HepG2 (cell line): ENCODE data around the gene PPARA. TPM values are rescaled to one million over a fixed set of nuclear protein-coding genes. Genes with fewer than 3 reads are reported as not detected.

Experiments
- AFF4 ChIP-seq: sonication (generic); formaldehyde crosslinking; IDR thresholded peaks from 2 replicates; pipeline ENCODE4 v1.4.0; 2020; ENCODE audit warnings: missing genetic modification reagents
- BRCA1 ChIP-seq: sonication (generic); formaldehyde crosslinking; IDR thresholded peaks from 2 replicates; pipeline ENCODE4 v1.4.0; 2020; ENCODE audit warnings: missing genetic modification reagents
- FOXO4 ChIP-seq: sonication (generic); formaldehyde crosslinking; conservative IDR thresholded peaks from 2 replicates; pipeline ENCODE4 v1.8.1; 2023; ENCODE audit warnings: missing genetic modification reagents
- HBP1 ChIP-seq: IDR thresholded peaks from 2 replicates; pipeline ENCODE4 v1.6.1; 2016; ENCODE audit warnings: low read depth, control low read depth
- JDP2 ChIP-seq: sonication (generic); formaldehyde crosslinking; IDR thresholded peaks from 2 replicates; pipeline ENCODE4 v1.8.1; 2022; ENCODE audit warnings: missing genetic modification reagents, borderline replicate concordance
- KLF13 ChIP-seq: sonication (generic); formaldehyde crosslinking; IDR thresholded peaks from 2 replicates; pipeline ENCODE4 v1.4.0; 2020; ENCODE audit warnings: mild to moderate bottlenecking, missing genetic modification reagents
- KLF15 ChIP-seq: sonication (generic); formaldehyde crosslinking; IDR thresholded peaks from 2 replicates; pipeline ENCODE4 v1.8.1; 2023; ENCODE audit warnings: borderline replicate concordance, mild to moderate bottlenecking, inconsistent platforms, missing genetic modification reagents, mixed read lengths
- NCOA2 ChIP-seq: sonication (generic); formaldehyde crosslinking; IDR thresholded peaks from 2 replicates; pipeline ENCODE4 v1.8.0; 2022; ENCODE audit warnings: inconsistent platforms
- NRL ChIP-seq: sonication (generic); formaldehyde crosslinking; IDR thresholded peaks from 2 replicates; pipeline ENCODE4 v1.5.0; 2020; ENCODE audit warnings: missing genetic modification reagents, mild to moderate bottlenecking, moderate library complexity, borderline replicate concordance
- PTBP1 ChIP-seq: fragments of 200-400 bp; formaldehyde crosslinking; IDR thresholded peaks from 2 replicates; pipeline ENCODE4 v1.6.1; 2018; ENCODE audit warnings: low read length, low read depth; ENCODE audit not compliant: poor library complexity, severe bottlenecking
- RORA ChIP-seq: sonication (generic); formaldehyde crosslinking; IDR thresholded peaks from 2 replicates; pipeline ENCODE4 v1.5.0; 2020; ENCODE audit warnings: mild to moderate bottlenecking, missing genetic modification reagents, moderate library complexity
- SNAI1 ChIP-seq: sonication (generic); formaldehyde crosslinking; IDR thresholded peaks from 2 replicates; pipeline ENCODE4 v1.5.0; 2020; ENCODE audit warnings: mild to moderate bottlenecking, missing genetic modification reagents, borderline replicate concordance
- TOPORS ChIP-seq: sonication (generic); formaldehyde crosslinking; IDR thresholded peaks from 2 replicates; pipeline ENCODE4 v1.8.0; 2023; ENCODE audit warnings: mild to moderate bottlenecking, missing genetic modification reagents
- ZBTB1 ChIP-seq: sonication (generic); formaldehyde crosslinking; IDR thresholded peaks from 2 replicates; pipeline ENCODE4 v1.4.0; 2020; ENCODE audit warnings: missing genetic modification reagents, borderline replicate concordance
- ZBTB44 ChIP-seq: sonication (generic); formaldehyde crosslinking; IDR thresholded peaks from 2 replicates; pipeline ENCODE4 v1.4.0; 2020; ENCODE audit warnings: missing genetic modification reagents
- ZNF230 ChIP-seq: sonication (generic); formaldehyde crosslinking; IDR thresholded peaks from 2 replicates; pipeline ENCODE4 v1.4.0; 2020; ENCODE audit warnings: mild to moderate bottlenecking, missing genetic modification reagents
- ZNF256 ChIP-seq: sonication (generic); formaldehyde crosslinking; conservative IDR thresholded peaks from 2 replicates; pipeline ENCODE4 v1.4.0; 2020; ENCODE audit warnings: missing genetic modification reagents
- ZNF263 ChIP-seq: sonication (generic); formaldehyde crosslinking; IDR thresholded peaks from 2 replicates; pipeline ENCODE4 v1.4.0; 2020; ENCODE audit warnings: missing genetic modification reagents
- ZNF34 ChIP-seq: sonication (generic); formaldehyde crosslinking; IDR thresholded peaks from 2 replicates; pipeline ENCODE4 v1.4.0; 2020; ENCODE audit warnings: mild to moderate bottlenecking, missing genetic modification reagents, borderline replicate concordance
- ZNF530 ChIP-seq: sonication (generic); formaldehyde crosslinking; IDR thresholded peaks from 2 replicates; pipeline ENCODE4 v1.5.0; 2020; ENCODE audit warnings: low read depth, mild to moderate bottlenecking, missing genetic modification reagents
- ZNF557 ChIP-seq: sonication (generic); formaldehyde crosslinking; IDR thresholded peaks from 2 replicates; pipeline ENCODE4 v1.4.0; 2020; ENCODE audit warnings: missing genetic modification reagents
- polyA plus RNA-seq, 8 experiments: library from polyadenylated mRNA; depleted of rRNA in 3 of 8; stranded (reverse) in 7 of 8; unstranded in 1 of 8; fragments of >200 nt; fragmentation: Illumina TruSeq in 4 of 8; extraction: Trizol in 4 of 8; gene quantifications; 2 replicates each; pipeline versions ENCODE4 v1.2.1 to v1.2.3, GENCODE V29; 2011 to 2016; ENCODE audit warnings: low read depth in 4 of 8, missing spikeins in 1 of 8, mixed read lengths in 1 of 8; ENCODE audit not compliant: insufficient read depth in 1 of 8
- total RNA-seq, 5 experiments: library from RNA; depleted of rRNA; stranded (reverse); fragments of >200 nt; fragmentation: Illumina TruSeq; extraction: Trizol; gene quantifications; 2 replicates each; pipeline ENCODE4 v1.2.3, GENCODE V29; 2016; ENCODE audit warnings: low read depth in 1 of 5

The PPARA gene
- total and polyA plus RNA-seq, 2 of the 13 experiments (the other 11 are each of a cell fraction or from before 2014, with no cell fraction given): 18.2 to 24.7 TPM

- 0 out of 2 replicates have a peak, but pooled peaks have one; percentile 17 for TF ChIP-seq ZBTB44
- no peak for TF ChIP-seq PTBP1
- no peak for TF ChIP-seq ZNF263 (CRISPR knock-in tag)
- no peak; the same call in 1 of the 2 replicates for TF ChIP-seq ZNF230 (CRISPR knock-in tag)
- no peak for TF ChIP-seq SNAI1 (CRISPR knock-in tag)
- TF ChIP-seq NRL (CRISPR knock-in tag): no peak
- peak; percentile 70; the same call in 1 of the 2 replicates for TF ChIP-seq KLF15
- peak; percentile 29; the same call in 1 of the 2 replicates for TF ChIP-seq AFF4
- TF ChIP-seq HBP1: peak; percentile 36; the same call in 1 of the 2 replicates
- no peak for TF ChIP-seq JDP2 (CRISPR knock-in tag)
- no peak for TF ChIP-seq FOXO4
- TF ChIP-seq TOPORS (CRISPR knock-in tag): no peak; the same call in 1 of the 2 replicates
- no peak for TF ChIP-seq ZBTB1 (CRISPR knock-in tag)
- peak; percentile 46; the same call in 1 of the 2 replicates for TF ChIP-seq NCOA2 (CRISPR knock-in tag)
- TF ChIP-seq BRCA1 (CRISPR knock-in tag): no peak
- TF ChIP-seq ZNF34 (CRISPR knock-in tag): no peak; the same call in 1 of the 2 replicates
- no peak for TF ChIP-seq ZNF256 (CRISPR knock-in tag)
- no peak for TF ChIP-seq RORA (CRISPR knock-in tag)
- no peak for TF ChIP-seq ZNF557
- TF ChIP-seq KLF13 (CRISPR knock-in tag): no peak
- no peak for TF ChIP-seq ZNF530 (CRISPR knock-in tag)
Observed at GRCh38 chr22:46267431-46268279, 117.3 kb downstream of the PPARA start, which contains the start of gene TTC38 (continued).
